Neural cell (in vitro differentiated cells): ENCODE data around the gene C2CD3. TPM values are rescaled to one million over a fixed set of nuclear protein-coding genes. Genes with fewer than 3 reads are reported as not detected.

Experiments
- H2AFZ ChIP-seq: fragments of 200-600, 300-800 bp; sonication (generic), shearing (Covaris generic); 2 replicates; pipeline ENCODE4 v1.6.0; 2014; ENCODE audit warnings: low read depth, mild to moderate bottlenecking, antibody characterized with exemption, low read length, moderate library complexity
- H3F3A ChIP-seq: fragments of 200-600 bp; shearing (Covaris generic); 2 replicates; pipeline ENCODE4 v1.6.1; 2016; ENCODE audit warnings: mild to moderate bottlenecking, moderate library complexity, mixed read lengths, antibody characterized with exemption, low read length; ENCODE audit not compliant: insufficient read depth, poor library complexity, severe bottlenecking
- H3K27ac ChIP-seq: fragments of 200-600, 300-800 bp; sonication (generic), shearing (Covaris generic); 2 replicates; pipeline ENCODE4 v1.5.1; 2014; ENCODE audit warnings: mild to moderate bottlenecking, low read length, moderate library complexity
- H3K27me3 ChIP-seq: fragments of 300-800, 200-600 bp; sonication (generic), shearing (Covaris generic); 2 replicates; pipeline ENCODE4 v1.6.0; 2014; ENCODE audit warnings: mild to moderate bottlenecking, low read depth, low read length, moderate library complexity; ENCODE audit not compliant: insufficient read depth
- H3K36me3 ChIP-seq: fragments of 300-800, 200-600 bp; sonication (generic), shearing (Covaris generic); 2 replicates; pipeline ENCODE4 v1.5.1; 2014; ENCODE audit warnings: mild to moderate bottlenecking, antibody characterized with exemption, low read length, moderate library complexity; ENCODE audit not compliant: insufficient read depth
- H3K4me2 ChIP-seq: fragments of 300-800, 200-600 bp; sonication (generic), shearing (Covaris generic); 2 replicates; pipeline ENCODE4 v1.6.0; 2014; ENCODE audit warnings: mild to moderate bottlenecking, low read length
- H3K4me3 ChIP-seq: fragments of 300-800, 200-600 bp; sonication (generic), shearing (Covaris generic); 2 replicates; pipeline ENCODE4 v1.5.1; 2014; ENCODE audit warnings: mild to moderate bottlenecking, low read length, moderate library complexity
- H3K79me2 ChIP-seq: fragments of 200-600 bp; shearing (Covaris generic); replicated peaks from 2 replicates; pipeline ENCODE4 v1.6.0; 2014; ENCODE audit warnings: mild to moderate bottlenecking, low read length, moderate library complexity; ENCODE audit not compliant: insufficient read depth
- H3K9ac ChIP-seq: fragments of 300-800, 200-600 bp; sonication (generic), shearing (Covaris generic); 2 replicates; pipeline ENCODE4 v1.6.1; 2016; ENCODE audit warnings: mild to moderate bottlenecking, low read length, mixed read lengths
- H3K9me2 ChIP-seq: fragments of 200-600 bp; shearing (Covaris generic); 2 replicates; pipeline ENCODE4 v1.6.1; 2016; ENCODE audit warnings: mild to moderate bottlenecking, low read length, mixed read lengths; ENCODE audit not compliant: insufficient read depth
- H3K9me3 ChIP-seq: fragments of 200-600, 300-800 bp; sonication (generic), shearing (Covaris generic); 2 replicates; pipeline ENCODE4 v1.6.1; 2016; ENCODE audit warnings: mild to moderate bottlenecking, mixed run types, low read length, moderate library complexity, mixed read lengths
- H4K20me1 ChIP-seq: fragments of 200-600 bp; shearing (Covaris generic); 2 replicates; pipeline ENCODE4 v1.6.1; 2016; ENCODE audit warnings: mild to moderate bottlenecking, mixed run types; ENCODE audit not compliant: insufficient read depth
- CTCF ChIP-seq: fragments of 450-650 bp; IDR thresholded peaks from 2 replicates; pipeline ENCODE4 v1.5.1; 2014; ENCODE audit warnings: antibody characterized with exemption, mild to moderate bottlenecking, moderate library complexity; ENCODE audit not compliant: poor library complexity, severe bottlenecking
- EP300 ChIP-seq: fragments of 450-650 bp; conservative IDR thresholded peaks from 2 replicates; pipeline ENCODE4 v1.6.1; 2014; ENCODE audit warnings: antibody characterized with exemption, mild to moderate bottlenecking, moderate library complexity; ENCODE audit not compliant: poor library complexity, severe bottlenecking
- EZH2 ChIP-seq: fragments of 200-600, 300-800 bp; shearing (Covaris generic), sonication (generic); IDR thresholded peaks from 2 replicates; pipeline ENCODE4 v1.6.1; 2014; ENCODE audit warnings: antibody characterized with exemption, low read length, borderline replicate concordance, mild to moderate bottlenecking; ENCODE audit not compliant: insufficient read depth, poor library complexity, severe bottlenecking
- MXI1 ChIP-seq: fragments of 450-650 bp; conservative IDR thresholded peaks from 2 replicates; pipeline ENCODE4 v1.6.1; 2014; ENCODE audit warnings: antibody characterized with exemption, mild to moderate bottlenecking; ENCODE audit not compliant: poor library complexity, severe bottlenecking
- POLR2AphosphoS5 ChIP-seq: IDR thresholded peaks from 2 replicates; pipeline ENCODE4 v1.6.1; 2012
- RAD21 ChIP-seq: fragments of 450-650 bp; conservative IDR thresholded peaks from 2 replicates; pipeline ENCODE4 v1.6.1; 2014; ENCODE audit warnings: antibody characterized with exemption, mild to moderate bottlenecking, moderate library complexity
- REST ChIP-seq: IDR thresholded peaks from 2 replicates; pipeline ENCODE4 v1.6.1; 2012; ENCODE audit warnings: borderline replicate concordance
- SMC3 ChIP-seq: fragments of 450-650 bp; conservative IDR thresholded peaks from 2 replicates; pipeline ENCODE4 v1.6.1; 2014; ENCODE audit warnings: antibody characterized with exemption, mild to moderate bottlenecking, moderate library complexity; ENCODE audit not compliant: poor library complexity
- TAF1 ChIP-seq: IDR thresholded peaks from 2 replicates; pipeline ENCODE4 v1.6.1; 2012; ENCODE audit warnings: low read depth
- polyA plus RNA-seq: library from polyadenylated mRNA; depleted of rRNA; stranded (reverse); fragments of >200 nt; gene quantifications from 2 replicates; pipeline ENCODE4 v1.2.3, GENCODE V29; 2014

Gene C2CD3
- polyA plus RNA-seq, 1 donor from 2014 or later, result 13.2 TPM

DNA sequence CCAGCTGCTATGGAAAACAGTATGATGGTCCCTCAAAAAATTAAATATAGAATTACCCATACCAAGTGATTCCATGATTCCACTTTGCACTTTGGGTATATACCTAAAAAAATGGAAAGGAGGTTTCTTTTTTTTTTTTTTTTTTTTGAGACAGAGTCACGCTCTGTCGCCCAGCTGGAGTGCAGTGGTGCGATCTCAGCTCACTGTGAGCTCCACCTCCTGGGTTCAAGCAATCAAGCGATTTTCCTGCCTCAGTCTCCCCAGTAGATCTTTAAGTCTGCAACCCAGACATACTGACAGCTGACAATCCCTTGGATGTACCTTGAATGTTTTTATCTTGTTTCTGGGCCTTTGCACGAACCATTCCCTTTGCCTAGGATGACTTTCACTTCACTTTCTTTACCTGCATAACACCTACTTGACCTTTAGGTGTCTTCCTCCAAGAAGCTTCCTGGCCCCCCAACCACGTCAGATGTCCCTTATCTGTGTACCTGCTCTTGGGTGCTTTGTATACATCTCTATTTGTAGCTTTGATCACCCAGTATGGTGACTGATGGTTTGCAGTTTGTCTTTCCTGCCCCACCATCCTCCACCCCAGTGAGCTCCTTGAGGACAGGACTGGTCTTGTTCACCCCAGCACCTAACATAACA lies 173.6 kb downstream of the C2CD3 start:
- H3K9ac ChIP-seq, result no peak overlapping the region
- no peaks in the 10 kb centered on the region for H3K9me2 ChIP-seq
- no peak overlapping the region for H2AFZ ChIP-seq
- H4K20me1 ChIP-seq, result no peaks in the 10 kb centered on the region
- H3K36me3 ChIP-seq, result no peaks in the 10 kb centered on the region
- H3K4me2 ChIP-seq, result no peak overlapping the region
- H3K4me3 ChIP-seq, result no peak overlapping the region
- H3K9me3 ChIP-seq, result no peaks in the 10 kb centered on the region
- no peak for TF ChIP-seq MXI1
- TF ChIP-seq SMC3, result no peak
- TF ChIP-seq CTCF, result no peak
- TF ChIP-seq EZH2, result no peak
- no peak for TF ChIP-seq EP300
- TF ChIP-seq REST, result no peak
- no peak for TF ChIP-seq RAD21
- TF ChIP-seq POLR2AphosphoS5, result no peak
- no peak for TF ChIP-seq TAF1
- no peak overlapping the region for H3K27ac ChIP-seq
- H3K79me2 ChIP-seq, result no peaks in the 10 kb centered on the region
- no peaks in the 10 kb centered on the region for H3K27me3 ChIP-seq
- no peaks in the 10 kb centered on the region for H3F3A ChIP-seq

- H3K27me3 ChIP-seq, result no peaks in the 10 kb centered on the region
- no peaks in the 10 kb centered on the region for H3K9me2 ChIP-seq
- H3K9me3 ChIP-seq, result no peaks in the 10 kb centered on the region
- H3F3A ChIP-seq, result no peaks in the 10 kb centered on the region
- H3K4me3 ChIP-seq, result no peak overlapping the region
- H2AFZ ChIP-seq, result no peak overlapping the region
- no peak overlapping the region for H3K27ac ChIP-seq
- H3K36me3 ChIP-seq, result no peaks in the 10 kb centered on the region
- H3K79me2 ChIP-seq, result no peaks in the 10 kb centered on the region
- TF ChIP-seq TAF1, result no peak
- no peak for TF ChIP-seq CTCF
- TF ChIP-seq EZH2, result no peak
- no peak for TF ChIP-seq MXI1
- no peak for TF ChIP-seq POLR2AphosphoS5
- TF ChIP-seq EP300, result no peak
- TF ChIP-seq RAD21, result no peak
- TF ChIP-seq SMC3, result no peak
- TF ChIP-seq REST, result no peak
- no peaks in the 10 kb centered on the region for H4K20me1 ChIP-seq
- no peak overlapping the region for H3K4me2 ChIP-seq
- H3K9ac ChIP-seq, result no peak overlapping the region
Observed at GRCh38 chr11:73996161-73996747, 174.5 kb downstream of the C2CD3 start.
